ENCODE measurements around the gene ZNF555.
"Not testable (repeated sequence)": the region's sequence is repeated elsewhere in the genome, so short reads cannot be mapped to it uniquely, and the experiment has no call there.

ZNF555 gene

DNA sequence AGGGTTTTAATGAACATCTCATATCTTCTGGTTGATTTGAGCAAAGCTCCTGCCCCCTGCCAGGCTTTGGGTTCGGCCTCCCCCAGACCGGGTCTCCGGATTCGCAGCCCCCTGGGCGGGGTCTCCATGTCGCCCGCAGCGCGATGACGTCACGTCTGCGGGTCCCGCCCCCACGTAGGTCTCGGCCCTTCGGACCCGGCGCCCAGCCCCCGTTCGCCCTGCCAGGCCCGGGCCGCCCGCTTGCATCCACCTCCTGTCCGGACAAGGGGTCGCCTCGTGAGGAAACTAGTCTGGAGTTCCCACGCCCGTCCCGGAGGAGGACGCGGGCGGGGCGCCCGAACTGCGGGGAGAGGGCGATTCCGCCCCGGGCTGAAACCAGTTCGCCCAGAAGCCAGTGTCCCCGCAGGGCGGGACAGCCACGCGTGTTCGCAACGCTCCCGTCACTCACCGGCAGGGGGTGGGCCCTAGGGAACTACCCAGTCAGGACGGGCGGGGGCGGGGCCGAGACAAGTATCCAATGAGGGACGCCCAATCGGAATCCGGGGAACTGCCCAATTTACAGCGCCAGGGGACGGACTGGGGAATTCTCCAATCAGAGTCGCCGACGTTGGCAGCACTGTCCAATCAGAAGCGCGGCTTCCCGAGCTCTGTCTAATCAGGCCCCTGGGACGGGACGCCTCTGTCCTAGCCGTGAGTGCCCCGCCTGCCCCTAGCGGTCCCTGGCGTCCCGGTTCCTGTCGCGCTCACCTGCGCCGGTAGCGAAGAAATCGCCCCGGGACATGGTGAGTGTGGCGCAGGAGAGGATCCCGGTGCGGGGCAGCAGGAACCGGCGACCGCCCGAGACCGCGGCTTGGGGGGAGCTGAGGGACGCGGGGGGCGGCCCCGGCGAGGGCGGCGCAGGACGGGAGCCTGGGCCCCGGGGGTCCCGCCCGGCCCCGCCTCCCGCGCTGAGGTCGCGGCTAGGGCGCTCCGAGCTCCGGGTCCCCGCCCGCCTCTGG lies at the start of gene ZNF555:
TSS of gene ZNF555 (plus strand) at position 682 of the 998 bp plus-strand sequence. CDS start at position 780, 98 bp downstream.
- peak; percentile 86 for DNase-seq (ENCODE audit: low spot score)

DNA sequence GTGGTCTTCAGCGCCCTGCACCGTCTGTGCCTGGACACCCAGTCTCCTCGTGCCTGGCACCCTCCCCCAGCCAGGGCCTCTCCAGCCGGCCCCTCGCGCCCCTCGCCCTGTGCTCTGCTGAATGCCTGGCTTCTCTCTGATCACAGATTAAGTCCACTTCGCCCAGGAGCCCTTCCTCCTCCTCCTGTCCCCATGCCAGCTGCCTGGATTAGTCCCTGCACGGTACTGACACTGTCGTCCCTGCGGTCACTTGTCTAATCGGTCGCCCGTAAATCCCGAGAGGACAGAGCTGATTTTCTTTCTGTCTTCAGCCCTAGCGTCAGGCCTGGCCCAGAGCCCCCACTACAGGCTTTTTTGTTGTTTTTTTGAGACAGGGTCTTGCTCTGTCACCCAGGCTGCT lies 49.4 kb upstream of the ZNF555 start:
- DNase-seq (ENCODE audit: low spot score): no peak

DNA sequence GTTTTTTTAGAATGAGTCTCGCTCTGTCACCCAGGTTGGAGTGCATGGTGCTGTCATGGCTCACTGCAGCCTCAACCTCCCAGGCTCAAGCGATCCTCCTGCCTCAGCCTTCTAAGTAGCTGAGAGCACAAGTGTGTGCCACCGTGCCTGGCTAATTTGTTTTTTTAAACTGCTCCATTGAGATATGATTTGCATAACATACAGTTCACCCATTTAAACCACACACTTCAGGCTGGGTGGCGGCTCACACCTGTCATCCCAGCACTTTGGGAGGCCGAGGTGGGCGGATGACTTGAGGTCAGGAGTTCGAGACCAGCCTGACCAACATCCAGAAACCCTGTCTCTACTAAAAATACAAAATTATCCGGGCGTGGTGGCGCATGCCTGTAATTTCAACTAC lies 48.6 kb upstream of the ZNF555 start:
- DNase-seq (ENCODE audit: low spot score): not testable (repeated sequence)

DNA sequence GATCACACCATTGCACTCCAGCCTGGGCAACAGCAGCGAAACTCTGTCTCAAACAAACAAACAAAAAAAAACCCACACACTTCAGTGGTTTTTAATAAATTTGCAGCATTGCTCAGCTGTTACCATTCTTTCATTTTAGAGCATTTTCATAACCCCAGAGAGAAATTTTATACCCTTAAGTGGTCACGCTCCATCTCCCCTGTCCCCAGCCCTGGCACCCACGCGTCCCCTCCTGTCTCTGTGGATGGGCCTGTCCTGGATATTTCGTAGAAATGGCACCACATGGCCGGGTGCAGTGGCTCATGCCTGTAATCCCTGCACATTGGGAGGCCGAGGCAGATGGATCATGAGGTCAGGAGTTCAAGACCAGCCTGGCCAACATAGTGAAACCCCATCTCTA lies 48.1 kb upstream of the ZNF555 start:
- no peak for DNase-seq (ENCODE audit: low spot score)

DNA sequence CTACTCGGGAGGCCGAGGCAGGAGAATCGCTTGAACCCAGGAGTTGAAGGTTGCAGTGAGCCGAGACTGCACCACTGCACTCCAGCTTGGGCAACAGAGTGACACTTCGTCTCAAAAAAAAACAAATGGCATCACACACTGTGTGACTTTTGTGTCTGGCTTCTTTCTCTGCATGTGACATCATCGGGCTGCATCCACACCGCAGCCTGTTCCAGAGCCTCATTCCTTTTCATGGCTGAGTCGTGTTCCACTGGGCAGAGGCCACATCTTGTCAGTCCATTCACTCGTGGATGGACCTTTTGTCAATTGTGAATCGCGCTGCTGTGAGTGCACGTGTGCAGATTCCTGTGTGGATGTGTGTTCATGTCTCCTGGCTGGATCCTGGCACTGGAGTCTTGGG lies 47.7 kb upstream of the ZNF555 start:
- DNase-seq (ENCODE audit: low spot score): no peak

DNA sequence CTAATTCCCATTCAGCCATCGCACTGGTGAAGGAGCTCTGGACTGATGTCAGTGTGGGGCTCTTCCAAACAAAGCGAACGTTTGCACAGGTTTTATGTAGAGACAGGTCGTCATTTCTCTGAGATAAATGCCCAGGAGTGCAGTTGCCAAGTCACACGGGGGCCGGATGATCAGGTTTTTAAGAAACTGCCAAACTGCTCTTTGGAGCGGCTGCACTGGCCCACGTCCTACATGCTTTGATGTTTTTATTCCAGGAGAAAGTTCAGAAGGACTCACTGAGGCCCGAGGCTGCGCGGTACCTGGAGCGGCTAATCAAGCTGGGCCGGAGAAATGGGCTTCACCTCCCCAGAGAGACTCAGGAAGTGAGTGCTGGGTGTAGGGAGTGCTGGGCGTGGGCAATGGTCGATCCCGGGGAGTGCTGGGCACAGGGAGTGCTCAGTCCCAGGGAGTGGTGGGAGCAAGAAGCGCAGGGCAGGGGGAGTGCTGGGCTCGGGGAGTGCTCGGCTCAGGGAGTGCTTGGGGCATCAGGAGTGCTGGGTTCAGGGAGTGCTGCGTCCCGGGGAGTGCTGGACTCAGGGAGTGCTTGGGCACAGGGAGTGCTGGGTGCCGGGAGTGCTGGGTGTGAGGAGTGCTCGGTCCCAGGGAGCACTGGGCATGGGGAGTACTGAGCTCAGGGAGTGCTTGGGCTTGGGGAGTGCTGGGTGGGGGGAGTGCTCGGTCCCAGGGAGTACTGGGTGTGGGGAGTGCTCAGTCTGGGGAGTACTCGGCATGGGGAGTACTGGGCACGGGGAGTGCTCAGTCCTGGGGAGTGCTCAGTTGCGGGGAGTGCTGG lies 45.2 kb upstream of the ZNF555 start:
- no peak for DNase-seq (ENCODE audit: low spot score)

DNA sequence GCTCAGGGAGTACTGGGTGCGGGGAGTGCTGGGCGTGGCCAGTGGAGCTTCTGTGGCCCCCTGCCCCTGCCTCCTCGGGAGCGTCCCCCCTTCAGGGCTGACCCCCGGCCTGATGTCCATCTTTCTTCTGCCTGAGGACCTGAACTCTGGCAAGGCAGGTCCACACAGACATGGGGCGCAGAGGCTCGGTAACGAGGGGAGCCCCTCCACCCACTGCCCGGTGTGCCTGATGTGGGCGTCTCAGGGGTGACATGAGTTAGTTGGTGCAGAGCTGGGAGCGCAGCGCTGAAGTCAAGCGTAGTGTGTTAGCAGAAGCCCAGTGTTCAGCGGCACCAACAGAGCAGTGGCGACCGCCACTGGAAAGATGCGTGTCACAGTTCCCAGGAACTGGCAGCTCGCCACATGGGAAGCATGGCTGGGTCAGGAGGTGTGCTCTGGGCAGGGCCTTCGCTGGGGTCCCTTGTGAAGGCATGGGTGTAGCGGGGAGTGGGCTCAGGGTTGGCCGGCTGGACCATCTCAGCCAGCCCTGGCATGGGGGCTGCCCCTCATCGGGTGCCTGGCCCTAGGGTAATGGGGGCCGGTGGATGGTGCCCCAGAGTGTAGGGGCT lies 44.5 kb upstream of the ZNF555 start:
- no peak for DNase-seq (ENCODE audit: low spot score)

DNA sequence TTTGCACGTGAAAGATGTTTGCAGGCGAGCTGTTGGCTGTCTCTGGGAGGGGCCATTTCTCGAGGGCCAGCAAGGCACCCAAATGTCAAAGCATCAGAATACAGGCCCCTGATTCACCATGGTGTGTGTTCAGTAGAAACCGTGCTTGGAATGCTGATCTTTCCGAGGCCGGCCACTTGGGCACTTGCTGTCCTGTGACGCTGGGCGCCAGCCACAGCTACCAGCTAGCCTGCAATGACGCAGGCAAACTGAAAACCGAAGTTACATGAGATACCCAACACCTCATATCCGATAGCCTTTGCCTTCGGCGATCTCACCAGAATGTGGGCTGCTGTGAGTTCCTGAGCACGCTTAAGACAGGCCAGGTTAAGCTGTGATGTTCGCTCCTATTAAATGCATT lies 44.0 kb upstream of the ZNF555 start:
- no peak for DNase-seq (ENCODE audit: low spot score)

DNA sequence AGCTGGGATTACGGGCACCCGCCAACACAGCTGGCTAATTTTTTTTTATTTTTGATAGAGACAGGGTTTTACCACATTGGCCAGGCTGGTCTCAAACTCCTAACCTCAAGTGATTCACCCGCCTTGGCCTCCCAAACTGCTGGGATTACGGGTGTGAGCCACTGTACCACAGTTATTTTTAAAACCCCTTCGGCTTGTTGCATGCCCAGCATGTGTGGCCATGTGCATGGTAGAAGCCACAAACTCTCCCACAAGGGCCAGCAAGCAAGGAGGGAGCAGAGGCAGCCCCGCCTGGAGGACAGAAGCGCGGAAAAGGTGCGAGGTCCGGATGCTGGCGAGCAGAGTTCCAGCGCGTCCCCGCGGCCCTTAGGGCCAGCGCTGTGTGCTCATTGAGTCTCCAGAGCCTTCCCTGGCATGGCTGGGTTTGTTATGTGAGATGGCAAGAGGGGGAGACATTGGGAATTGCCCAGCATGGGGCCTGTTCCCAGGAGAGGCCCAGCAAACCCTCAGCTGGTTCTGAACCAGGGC lies 43.1 kb upstream of the ZNF555 start:
- no peak for DNase-seq (ENCODE audit: low spot score)

DNA sequence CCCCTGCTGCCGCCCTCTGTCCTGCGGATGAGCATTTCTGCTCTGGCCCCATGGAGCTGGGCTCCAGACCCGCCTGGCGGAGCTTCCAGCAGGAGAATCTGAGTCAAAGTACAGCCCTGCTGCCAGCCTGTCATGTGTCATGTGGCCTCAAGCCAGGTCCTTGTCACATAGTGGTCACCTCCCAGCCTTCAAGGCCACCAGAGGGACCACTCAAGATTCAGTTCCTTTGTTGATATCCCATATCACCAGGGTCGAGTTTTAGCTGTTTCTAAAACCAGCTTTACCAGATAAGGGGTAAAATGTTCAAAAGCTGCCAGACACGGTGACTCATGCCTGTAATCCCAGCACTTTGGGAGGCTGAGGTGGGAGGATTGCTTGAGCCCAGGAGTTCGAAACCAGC lies 42.5 kb upstream of the ZNF555 start:
- DNase-seq (ENCODE audit: low spot score): no peak

DNA sequence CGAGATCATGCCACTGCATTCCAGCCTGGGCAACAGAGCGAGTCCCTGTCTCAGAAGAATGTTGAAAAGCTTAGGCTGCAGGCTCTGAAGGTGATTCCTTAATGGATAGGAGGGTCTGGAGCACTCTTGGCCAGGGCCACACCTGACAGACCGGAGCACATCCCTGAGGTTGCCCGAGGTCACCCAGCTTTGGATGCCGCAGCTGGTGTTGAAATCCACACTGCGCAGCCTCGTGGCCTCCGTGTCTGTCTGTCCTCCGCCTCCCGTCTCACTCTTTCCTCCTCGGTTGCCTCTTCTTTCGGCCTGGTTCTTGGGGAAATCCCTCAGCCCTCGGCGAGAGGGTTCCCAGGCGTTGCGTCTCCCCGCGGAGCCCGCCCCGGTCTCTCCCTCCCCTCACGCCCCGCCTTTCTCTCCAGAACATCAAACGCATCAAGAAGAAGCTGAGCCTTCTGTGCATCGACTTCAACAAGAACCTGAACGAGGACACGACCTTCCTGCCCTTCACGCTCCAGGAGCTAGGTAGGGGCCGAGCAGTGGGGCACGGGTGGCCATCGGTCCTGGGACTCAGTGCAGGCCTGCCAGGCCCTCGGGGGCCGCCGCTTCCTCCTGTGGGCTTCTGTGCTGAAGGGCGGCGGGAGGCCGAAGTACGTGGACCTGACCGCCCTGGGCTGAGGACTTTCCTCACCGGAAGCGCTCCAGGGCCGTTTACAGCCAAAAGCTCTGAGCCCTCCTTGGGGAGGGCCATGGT lies 41.8 kb upstream of the ZNF555 start:
- no peak for DNase-seq (ENCODE audit: low spot score)

DNA sequence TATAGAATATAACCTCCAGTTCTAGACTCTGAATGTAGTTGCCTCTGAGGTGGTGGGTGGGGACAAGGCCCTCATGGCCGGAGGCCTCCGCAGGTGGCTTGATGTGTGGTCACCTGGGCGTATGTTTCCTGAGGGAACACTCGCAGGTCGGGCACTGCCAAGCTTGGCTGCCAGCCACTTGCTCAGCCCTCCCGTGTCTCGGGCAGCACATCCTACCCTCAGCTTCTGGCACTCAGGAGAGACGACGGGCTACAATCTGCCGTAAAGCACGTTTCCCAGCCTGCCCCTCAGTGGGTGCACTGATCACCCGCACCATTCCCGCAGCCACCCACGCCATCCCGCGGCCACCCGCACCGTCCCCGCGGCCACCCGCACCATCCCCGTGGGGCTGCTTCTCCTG lies 40.8 kb upstream of the ZNF555 start:
- DNase-seq (ENCODE audit: low spot score): no peak

DNA sequence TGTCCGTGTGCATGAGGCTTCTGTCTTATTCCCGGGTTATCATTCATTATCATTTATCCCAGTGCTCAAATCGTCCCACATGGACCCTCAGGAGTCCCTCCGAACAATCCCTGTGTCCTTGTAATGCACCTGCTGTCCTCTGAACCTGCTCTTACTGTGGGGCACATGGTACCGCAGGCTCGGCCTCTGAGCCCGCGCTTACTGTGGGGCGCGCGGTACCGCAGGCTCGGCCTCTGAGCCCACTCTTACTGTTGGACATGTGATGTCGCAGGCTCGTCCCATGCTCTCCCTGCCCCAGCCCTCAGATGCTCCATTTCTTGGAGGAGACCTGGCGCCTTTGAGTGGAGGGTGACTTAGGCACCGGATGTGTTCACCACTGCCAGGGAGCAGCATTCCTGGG lies 38.4 kb upstream of the ZNF555 start:
- no peak for DNase-seq (ENCODE audit: low spot score)

DNA sequence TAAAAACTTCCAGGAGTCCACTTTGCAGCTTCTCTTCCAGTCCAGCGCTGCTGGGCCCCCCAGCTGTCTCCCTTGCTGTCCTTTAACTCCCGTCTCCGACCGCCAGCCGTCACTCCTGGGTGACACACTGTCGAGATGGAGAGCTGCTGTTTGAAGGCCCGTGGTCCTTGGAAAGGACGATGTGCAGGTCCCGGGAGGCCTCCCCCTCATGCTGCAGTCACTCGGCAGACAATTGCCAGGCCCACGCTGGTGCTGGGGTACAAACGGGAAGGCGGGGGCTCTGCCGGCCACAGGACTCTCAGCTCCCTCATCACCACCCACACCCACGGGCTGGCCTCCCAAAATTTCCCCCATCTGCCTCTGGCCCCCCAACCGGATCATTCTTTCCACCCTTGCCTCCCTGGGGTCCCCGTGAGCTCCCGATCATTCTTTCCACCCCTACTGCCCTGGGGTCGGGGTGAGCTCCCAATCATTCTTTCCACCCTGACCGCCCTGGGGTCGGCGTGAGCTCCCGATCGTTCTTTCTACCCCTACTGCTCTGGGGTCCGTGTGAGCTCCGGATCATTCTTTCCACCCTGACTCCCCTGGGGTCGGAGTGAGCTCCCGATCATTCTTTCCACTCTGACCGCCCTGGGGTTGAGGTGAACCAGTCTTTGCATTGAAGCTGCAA lies 37.7 kb upstream of the ZNF555 start:
- DNase-seq (ENCODE audit: low spot score): no peak

DNA sequence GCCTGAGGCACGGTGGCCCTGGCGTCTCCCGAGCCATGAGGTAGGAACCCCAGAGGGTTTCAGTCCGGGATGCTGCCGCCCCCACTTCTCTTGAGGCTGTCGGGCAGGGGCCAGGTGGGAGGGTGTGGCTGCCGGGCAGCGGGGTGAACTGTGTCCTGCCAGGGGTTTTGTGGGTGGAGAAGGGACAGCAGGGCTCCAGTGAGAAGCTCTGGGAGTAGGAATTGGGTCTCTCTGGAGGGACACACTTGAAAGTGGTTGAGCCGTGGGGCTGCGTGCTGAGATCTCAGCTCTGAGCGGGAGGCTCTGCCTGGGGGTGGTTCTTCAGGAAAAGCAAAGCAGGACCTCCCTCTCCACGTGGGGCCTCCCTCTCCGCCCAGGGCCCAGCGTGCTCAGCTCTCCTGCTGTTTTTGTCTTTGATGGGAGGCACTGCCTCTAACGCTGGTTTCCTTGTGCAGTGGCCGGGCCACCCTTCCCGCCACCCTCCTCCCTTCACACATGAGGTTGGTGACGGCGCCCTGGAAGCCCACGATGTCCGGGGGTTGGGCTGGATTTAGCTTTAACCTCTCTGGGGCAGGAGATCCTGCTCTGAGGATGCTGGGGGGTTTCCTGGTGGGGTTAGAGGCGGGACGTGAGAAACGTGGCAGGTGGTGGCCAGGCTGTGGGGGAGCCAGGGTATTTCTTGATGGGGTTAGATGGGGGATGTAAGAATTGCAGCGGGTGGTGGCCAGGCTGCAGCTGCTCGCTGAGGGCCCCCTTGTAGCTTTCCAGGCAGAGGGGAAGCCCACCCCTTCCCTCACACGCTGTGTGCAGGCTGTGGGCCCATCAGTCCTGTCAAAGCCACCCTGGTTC lies 36.9 kb upstream of the ZNF555 start:
- DNase-seq (ENCODE audit: low spot score): no peak

DNA sequence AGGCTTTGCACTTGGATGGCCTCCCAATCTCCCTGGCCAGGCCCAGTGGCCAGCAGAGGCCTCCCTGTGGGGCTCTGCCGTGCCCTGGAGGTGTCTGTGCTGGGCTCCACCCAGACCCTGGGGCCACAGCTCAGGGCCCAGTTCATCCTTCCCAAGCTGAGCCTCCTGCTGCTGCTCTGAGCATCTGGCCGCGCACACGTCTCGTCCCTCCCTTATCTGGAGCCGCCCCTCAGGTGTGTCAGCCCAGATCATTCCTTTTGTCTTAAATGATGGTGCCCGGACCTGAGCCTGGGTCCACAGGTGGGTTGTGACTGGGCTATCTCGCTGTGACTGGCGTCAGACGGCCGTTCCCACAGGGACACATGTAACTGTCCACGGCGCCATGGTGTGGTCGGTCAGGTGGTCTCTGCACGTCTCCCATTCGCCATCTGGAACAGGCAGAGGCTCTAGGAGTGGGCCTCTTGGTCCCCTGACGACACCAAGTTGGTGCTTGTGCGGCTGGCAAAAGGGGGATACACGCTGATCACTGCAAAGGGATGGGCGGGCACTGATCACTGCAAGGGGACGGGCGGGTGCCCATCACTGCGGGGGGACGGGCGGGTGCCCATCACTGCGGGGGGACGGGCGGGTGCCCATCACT lies 35.9 kb upstream of the ZNF555 start:
- DNase-seq (ENCODE audit: low spot score): no peak

DNA sequence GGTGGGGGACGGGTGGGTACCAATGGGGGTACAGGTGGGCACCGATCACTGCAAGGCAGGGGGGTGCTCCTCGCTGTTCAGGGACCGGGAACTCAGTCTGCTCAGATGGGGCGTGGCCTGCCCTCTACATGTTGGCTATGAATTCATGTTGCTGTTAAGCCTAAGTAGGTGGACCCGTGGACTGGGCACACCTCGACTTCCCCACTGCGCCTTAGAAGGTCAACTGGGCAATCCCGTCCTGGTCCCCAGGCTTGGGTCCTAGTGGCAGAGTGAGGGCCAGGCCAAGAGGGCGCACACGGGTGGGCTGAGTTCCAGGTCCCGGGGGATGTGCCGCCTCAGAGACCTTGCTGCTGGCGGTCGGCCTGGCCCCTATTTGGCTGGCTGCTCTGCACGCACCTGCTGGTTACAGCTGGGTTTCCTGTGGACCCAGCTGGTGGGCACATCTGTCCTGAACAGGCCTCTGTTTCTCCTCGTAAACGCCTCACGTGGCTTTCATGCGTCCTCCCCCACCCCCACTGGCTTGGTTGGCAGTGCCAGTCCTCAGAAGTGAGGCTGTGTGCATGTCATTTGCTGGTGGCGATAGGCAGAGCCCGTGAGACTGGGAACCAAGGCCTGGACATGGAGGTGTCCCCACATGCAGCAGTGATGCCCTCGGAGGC lies 35.2 kb upstream of the ZNF555 start:
- DNase-seq (ENCODE audit: low spot score): no peak

DNA sequence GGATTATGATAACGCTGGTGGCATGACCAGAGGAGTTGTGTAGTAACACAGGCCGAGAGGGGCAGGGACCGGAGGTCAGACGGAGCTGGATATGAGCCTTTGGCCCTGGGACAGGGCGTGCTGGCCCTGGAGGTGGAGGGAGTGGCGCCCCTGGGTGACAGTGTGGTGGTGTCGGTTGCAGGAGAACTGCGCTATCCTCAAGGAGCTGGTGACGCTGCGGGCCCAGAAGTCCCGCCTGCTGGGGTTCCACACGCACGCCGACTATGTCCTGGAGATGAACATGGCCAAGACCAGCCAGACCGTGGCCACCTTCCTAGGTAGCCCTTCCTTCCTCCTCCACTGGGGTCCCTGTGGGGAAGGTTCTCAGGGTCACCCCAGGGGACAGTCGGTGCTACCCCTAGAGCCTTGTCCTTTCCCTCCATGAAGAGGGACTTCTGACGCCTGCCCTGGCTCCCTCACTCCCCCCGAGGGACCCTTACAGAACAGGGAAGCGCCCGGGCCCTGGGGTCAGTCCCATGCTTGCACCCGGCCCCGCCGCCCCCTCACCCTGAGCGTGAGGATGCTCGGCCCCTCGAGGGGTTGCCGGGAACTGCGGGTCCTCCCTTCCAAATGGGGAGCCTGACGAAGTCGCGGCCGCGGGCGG lies 34.4 kb upstream of the ZNF555 start:
- DNase-seq (ENCODE audit: low spot score): no peak

Measured in hematopoietic multipotent progenitor cell treated with erythropoietin and hydrocortisone succinate and interleukin-3 and kit ligand, for 15 days (in vitro differentiated cells).